ENCODE results near the gene DCAF6. TPM values are rescaled to one million over a fixed set of nuclear protein-coding genes. Genes with fewer than 3 reads are reported as not detected.

The DCAF6 gene
- total RNA-seq, 1 experiment from 2014 or later: 41.9 TPM

- H3K27me3 ChIP-seq (replicated peaks; ENCODE audit: control insufficient read depth, insufficient read depth, low read length): no peaks in the 10 kb centered on the region
- peaks cover 43% of the 10 kb centered on the region for H3K36me3 Mint-ChIP-seq (ENCODE audit: insufficient read depth, unreplicated experiment)
- H3K27me3 Mint-ChIP-seq (ENCODE audit: insufficient read depth, unreplicated experiment): no peaks in the 10 kb centered on the region
- POLR2A ChIA-PET: no interaction called here
- no peaks in the 10 kb centered on the region for H3K9me3 Mint-ChIP-seq (ENCODE audit: unreplicated experiment)
- intact Hi-C loops (cut with micrococcal nuclease; ENCODE audit: unreplicated experiment): loop anchor here (5.0 kb wide), 1 partner anchor 397 kb away; no protein-coding TSS in a partner anchor
- TF ChIP-seq, protein P1, sequence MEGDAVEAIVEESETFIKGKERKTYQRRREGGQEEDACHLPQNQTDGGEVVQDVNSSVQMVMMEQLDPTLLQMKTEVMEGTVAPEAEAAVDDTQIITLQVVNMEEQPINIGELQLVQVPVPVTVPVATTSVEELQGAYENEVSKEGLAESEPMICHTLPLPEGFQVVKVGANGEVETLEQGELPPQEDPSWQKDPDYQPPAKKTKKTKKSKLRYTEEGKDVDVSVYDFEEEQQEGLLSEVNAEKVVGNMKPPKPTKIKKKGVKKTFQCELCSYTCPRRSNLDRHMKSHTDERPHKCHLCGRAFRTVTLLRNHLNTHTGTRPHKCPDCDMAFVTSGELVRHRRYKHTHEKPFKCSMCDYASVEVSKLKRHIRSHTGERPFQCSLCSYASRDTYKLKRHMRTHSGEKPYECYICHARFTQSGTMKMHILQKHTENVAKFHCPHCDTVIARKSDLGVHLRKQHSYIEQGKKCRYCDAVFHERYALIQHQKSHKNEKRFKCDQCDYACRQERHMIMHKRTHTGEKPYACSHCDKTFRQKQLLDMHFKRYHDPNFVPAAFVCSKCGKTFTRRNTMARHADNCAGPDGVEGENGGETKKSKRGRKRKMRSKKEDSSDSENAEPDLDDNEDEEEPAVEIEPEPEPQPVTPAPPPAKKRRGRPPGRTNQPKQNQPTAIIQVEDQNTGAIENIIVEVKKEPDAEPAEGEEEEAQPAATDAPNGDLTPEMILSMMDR (IDR thresholded peaks at IDR 0.05; ENCODE audit: insufficient read depth in 1 of 2, low read depth in 1 of 2, low read length in 1 of 2, severe bottlenecking in 1 of 2, unreplicated experiment in 1 of 2): no peak
- no peak overlapping the region for H3K27ac Mint-ChIP-seq (ENCODE audit: unreplicated experiment)
- no peak overlapping the region for H3K4me3 ChIP-seq (ENCODE audit: low read depth, low read length)
- H3K36me3 ChIP-seq (ENCODE audit: control insufficient read depth, insufficient read depth, low read length): no peaks in the 10 kb centered on the region; the same call in 1 of the 2 replicates
- no peak for DNase-seq
- peaks cover 4% of the 10 kb centered on the region for H3K4me1 Mint-ChIP-seq (ENCODE audit: low read depth, unreplicated experiment)
- no peaks in the 10 kb centered on the region for H3K4me1 ChIP-seq
- no peak overlapping the region for H3K4me3 Mint-ChIP-seq (ENCODE audit: unreplicated experiment)
- BruUV-seq (replicated peaks): no TSS peak
- no peaks in the 10 kb centered on the region for H3K9me3 ChIP-seq
- CTCF ChIA-PET: no interaction called here
Measured at GRCh38 chr1:168009322-168009721, 72.8 kb downstream of the DCAF6 start.

DNA sequence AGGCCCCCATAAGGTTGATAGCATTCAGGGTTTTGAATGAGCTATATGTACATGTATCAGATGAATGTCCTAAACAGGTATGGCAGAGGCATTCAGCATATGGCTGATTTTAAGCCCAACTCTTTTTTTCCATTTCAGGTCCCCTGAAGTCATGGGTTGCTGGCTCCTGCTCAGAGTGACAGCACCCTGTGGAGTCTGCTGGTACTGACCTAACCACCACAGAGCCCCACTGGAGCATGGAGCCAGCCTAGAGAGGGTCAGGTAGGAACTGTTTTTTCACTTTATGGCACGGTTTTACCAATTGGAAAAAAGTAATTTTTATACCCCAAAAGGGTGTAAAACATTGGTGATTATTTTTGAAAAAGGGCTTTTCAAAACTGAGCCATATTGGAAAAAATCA, 82.9 kb downstream of the DCAF6 start:
- POLR2A ChIA-PET: no interaction called here
- CTCF ChIA-PET: no interaction called here
- Histone ChIP-seq H3K4me3 (ENCODE audit: low read depth, low read length) (no peak overlapping the region), H3K27me3 (replicated peaks; ENCODE audit: control insufficient read depth, insufficient read depth, low read length) (no peaks in the 10 kb centered on the region), H3K4me1 (no peaks in the 10 kb centered on the region), H3K9me3 (no peaks in the 10 kb centered on the region), H3K36me3 (ENCODE audit: control insufficient read depth, insufficient read depth, low read length) (no peaks in the 10 kb centered on the region; the same call in none of the 2 replicates)
- BruUV-seq (replicated peaks): no TSS peak
- intact Hi-C loops (cut with micrococcal nuclease; ENCODE audit: unreplicated experiment): no loop called here
- no peak for DNase-seq
- Mint-ChIP-seq H3K27me3 (ENCODE audit: insufficient read depth, unreplicated experiment) (no peaks in the 10 kb centered on the region), H3K4me1 (ENCODE audit: low read depth, unreplicated experiment) (peaks cover 5% of the 10 kb centered on the region), H3K27ac (ENCODE audit: unreplicated experiment) (no peak overlapping the region), H3K36me3 (ENCODE audit: insufficient read depth, unreplicated experiment) (peaks cover 27% of the 10 kb centered on the region), H3K9me3 (ENCODE audit: unreplicated experiment) (no peaks in the 10 kb centered on the region), H3K4me3 (ENCODE audit: unreplicated experiment) (no peak overlapping the region)
- TF ChIP-seq, protein P1 (IDR thresholded peaks at IDR 0.05; ENCODE audit: insufficient read depth in 1 of 2, low read depth in 1 of 2, low read length in 1 of 2, severe bottlenecking in 1 of 2, unreplicated experiment in 1 of 2): no peak

DNA sequence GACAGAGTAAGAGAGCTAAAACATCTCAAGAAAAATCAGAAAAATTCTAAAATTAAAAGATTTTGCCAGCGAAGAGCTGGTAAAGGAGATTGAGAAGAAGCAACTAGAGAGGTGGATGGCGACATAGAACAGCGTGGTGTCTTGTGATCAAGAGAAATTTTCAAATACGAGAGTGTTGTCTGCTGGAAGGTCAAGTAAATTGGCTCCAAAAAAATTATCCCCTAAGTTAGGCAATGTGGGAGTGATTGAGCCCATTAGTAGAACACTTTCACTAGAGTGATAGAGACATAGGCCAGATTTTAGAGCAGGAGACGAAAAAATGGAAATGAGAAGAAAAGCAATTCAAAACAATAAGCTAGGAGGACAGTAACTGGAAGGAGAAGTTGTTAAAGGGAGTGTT, 94.7 kb downstream of the DCAF6 start:
- Histone ChIP-seq H3K4me3 (ENCODE audit: low read depth, low read length) (no peak overlapping the region), H3K9me3 (no peaks in the 10 kb centered on the region), H3K27me3 (replicated peaks; ENCODE audit: control insufficient read depth, insufficient read depth, low read length) (no peaks in the 10 kb centered on the region), H3K4me1 (no peaks in the 10 kb centered on the region), H3K36me3 (ENCODE audit: control insufficient read depth, insufficient read depth, low read length) (no peaks in the 10 kb centered on the region; the same call in 1 of the 2 replicates)
- ChIA-PET POLR2A (no interaction called here), CTCF (no interaction called here)
- no peak for DNase-seq
- Mint-ChIP-seq H3K9me3 (ENCODE audit: unreplicated experiment) (no peaks in the 10 kb centered on the region), H3K27me3 (ENCODE audit: insufficient read depth, unreplicated experiment) (no peaks in the 10 kb centered on the region), H3K27ac (ENCODE audit: unreplicated experiment) (no peak overlapping the region), H3K4me1 (ENCODE audit: low read depth, unreplicated experiment) (no peaks in the 10 kb centered on the region), H3K36me3 (ENCODE audit: insufficient read depth, unreplicated experiment) (peaks cover 5% of the 10 kb centered on the region), H3K4me3 (ENCODE audit: unreplicated experiment) (no peak overlapping the region)
- TF ChIP-seq, protein P1 (IDR thresholded peaks at IDR 0.05; ENCODE audit: insufficient read depth in 1 of 2, low read depth in 1 of 2, low read length in 1 of 2, severe bottlenecking in 1 of 2, unreplicated experiment in 1 of 2): no peak
- BruUV-seq (replicated peaks): no TSS peak
- intact Hi-C loops (cut with micrococcal nuclease; ENCODE audit: unreplicated experiment): no loop called here
